HG03139 (cell line): ENCODE data around the gene FAM149B1.

Source experiments
- ATAC-seq: cut with Tn5 transposase; IDR thresholded peaks from one replicate; pipeline ENCODE4 v1.9.1; 2021; ENCODE audit not compliant: unreplicated experiment

FAM149B1 gene

DNA sequence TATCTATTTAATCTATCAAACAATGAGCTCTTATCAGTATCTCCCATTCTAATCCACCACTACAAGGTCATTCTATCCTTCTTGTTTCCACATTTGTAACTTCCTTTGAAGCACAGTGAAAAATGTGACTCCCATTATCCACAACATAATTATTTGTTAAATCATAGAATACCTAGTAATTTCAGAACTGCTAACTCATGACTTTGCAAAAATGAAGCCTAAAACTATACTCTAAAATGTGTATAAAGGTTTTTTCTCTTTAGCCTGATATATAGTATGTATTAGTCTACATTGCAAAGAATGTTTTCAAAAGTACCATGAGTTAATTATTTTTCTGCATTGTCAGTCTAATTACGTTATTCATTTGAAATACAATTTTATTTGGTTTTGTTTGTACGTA, 96.5 kb downstream of the FAM149B1 start:
- no peak for ATAC-seq

DNA sequence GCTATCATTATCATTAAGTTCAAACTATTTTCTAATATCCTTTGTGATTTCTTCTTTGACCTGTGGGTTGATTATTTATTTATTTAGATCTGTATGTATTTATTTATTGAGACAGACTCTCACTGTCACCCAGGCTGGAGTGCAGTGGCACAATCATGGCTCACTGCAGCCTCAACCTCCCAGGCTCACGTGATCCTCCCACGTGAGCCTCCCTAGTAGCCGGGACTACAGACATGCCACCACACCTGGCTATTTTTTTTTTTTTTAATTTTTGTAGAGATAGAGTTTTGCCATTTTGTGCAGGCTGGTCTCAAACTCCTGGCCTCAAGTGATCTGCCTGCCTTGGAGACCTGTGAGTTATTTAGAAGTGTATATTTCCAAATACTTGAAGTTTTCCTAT, 113.2 kb downstream of the FAM149B1 start:
- no peak for ATAC-seq

DNA sequence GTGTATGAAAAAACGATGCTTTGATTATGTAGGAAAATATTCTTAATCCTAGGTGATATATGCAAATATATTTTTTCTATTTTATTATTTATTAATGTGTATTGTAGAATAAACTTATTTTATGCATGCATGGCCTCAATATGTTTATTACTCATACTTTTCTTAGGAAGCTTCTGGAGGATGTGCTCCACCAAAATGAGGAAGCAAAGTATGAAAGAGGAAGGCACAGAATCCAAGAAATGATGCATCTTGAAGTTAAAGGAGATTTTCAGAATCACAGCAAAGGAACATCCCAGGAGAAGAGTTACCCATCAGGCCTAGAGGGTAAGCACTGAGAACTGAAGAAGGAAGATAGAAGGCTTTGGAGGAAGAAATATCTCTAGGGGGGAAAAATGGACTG, 119.5 kb downstream of the FAM149B1 start:
- no peak for ATAC-seq

DNA sequence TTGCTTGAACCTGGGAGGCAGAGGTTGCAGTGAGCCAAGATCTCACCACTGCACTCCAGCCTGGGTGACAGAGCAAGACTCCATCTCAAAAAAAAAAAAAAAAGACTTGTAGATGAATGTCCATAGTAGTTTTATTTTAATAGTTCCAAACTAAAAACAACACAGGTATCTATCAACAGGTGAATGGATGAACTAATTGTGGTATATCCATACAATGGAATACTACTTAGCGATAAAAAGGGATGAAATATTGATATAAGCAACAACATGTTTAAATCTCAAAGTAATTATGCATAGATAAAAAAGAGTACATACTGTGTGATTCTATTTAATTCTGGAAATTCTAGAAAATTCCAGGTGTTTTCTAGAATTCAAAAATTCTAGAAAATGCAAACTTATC, 122.0 kb downstream of the FAM149B1 start:
- no peak for ATAC-seq

DNA sequence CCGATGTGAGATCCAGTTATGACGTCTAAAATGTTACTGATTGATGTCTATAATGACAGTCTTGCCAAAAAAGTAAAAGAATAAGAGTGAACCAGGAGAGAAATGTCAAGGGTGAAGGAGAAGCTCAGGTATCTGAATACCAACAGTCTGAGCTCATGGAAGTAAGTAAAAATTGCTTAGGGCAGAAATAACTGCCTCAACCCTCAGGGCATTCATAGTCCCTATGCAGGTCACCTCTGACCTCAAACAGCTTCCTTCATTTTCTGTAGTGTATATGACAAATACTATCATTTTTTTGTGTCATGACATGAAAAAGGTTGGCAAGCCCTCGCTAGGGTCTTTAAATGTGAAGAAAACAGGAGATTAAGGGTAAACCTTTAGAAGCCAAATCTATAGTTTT, 125.5 kb downstream of the FAM149B1 start:
- ATAC-seq = no peak
